Immature natural killer cell (primary cell): ENCODE data around the gene BTK. TPM values are rescaled to one million over a fixed set of nuclear protein-coding genes. Genes with fewer than 3 reads are reported as not detected.

Source experiments
- DNase-seq, 3 donors: peaks; one replicate each; pipeline ENCODE4 v3.0.0; 2022; ENCODE audit warnings: mixed read lengths in 1 of 3
- H3K27ac Mint-ChIP-seq, 6 donors: one replicate each; pipeline ENCODE4 v1.8.0; 2020; ENCODE audit warnings: mixed read lengths in 6 of 6, mild to moderate bottlenecking in 5 of 6, inconsistent platforms in 4 of 6, moderate library complexity in 3 of 6
- H3K27me3 Mint-ChIP-seq, 3 donors: one replicate each; pipeline ENCODE4 v1.8.0; 2020 to 2021; ENCODE audit warnings: low read depth in 3 of 3, mild to moderate bottlenecking in 3 of 3, mixed read lengths in 3 of 3, moderate library complexity in 3 of 3, inconsistent platforms in 1 of 3
- H3K36me3 Mint-ChIP-seq, 3 donors: one replicate each; pipeline ENCODE4 v1.8.0; 2020; ENCODE audit warnings: mixed read lengths in 3 of 3, inconsistent platforms in 2 of 3, mild to moderate bottlenecking in 2 of 3
- H3K4me1 Mint-ChIP-seq, 2 donors: one replicate each; pipeline ENCODE4 v1.8.0; 2020; ENCODE audit warnings: inconsistent platforms in 2 of 2, mild to moderate bottlenecking in 2 of 2, mixed read lengths in 2 of 2, moderate library complexity in 1 of 2
- H3K4me3 Mint-ChIP-seq, 5 donors: one replicate each; pipeline ENCODE4 v1.8.0; 2020; ENCODE audit warnings: mild to moderate bottlenecking in 5 of 5, mixed read lengths in 5 of 5, inconsistent platforms in 3 of 5, moderate library complexity in 3 of 5
- H3K9me3 Mint-ChIP-seq, 6 donors: one replicate each; pipeline ENCODE4 v1.8.0; 2020; ENCODE audit warnings: mild to moderate bottlenecking in 6 of 6, mixed read lengths in 6 of 6, inconsistent platforms in 4 of 6, moderate library complexity in 3 of 6
- polyA plus RNA-seq, 3 donors: library from polyadenylated mRNA; unstranded; fragments of 300-500 nt; fragmentation: Illumina TruSeq; gene quantifications; one replicate each; pipeline ENCODE4 v1.2.3, GENCODE V29; 2021

Gene BTK
- polyA plus RNA-seq, 3 donors from 2014 or later: 0.36 to 3.4 (median 0.91) TPM

DNA sequence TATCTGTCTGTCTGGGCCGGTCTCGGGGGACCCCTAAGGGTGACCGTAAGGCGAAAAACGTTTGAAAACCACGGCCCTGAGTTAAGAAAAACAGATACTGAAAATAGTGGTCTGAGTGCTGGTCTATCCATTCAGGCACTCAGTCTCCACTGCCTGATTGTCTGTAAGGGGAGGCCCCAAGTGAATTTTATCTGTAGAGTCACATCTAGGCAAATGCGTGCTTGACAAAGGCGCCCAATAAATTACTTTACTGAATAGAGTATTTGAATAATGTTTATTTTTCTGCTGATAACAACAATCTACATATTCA, 22.5 kb upstream of the BTK start:
- Mint-ChIP-seq H3K9me3 (no peaks in the 10 kb centered on the region), H3K4me3 (peak overlapping the region; percentile 90 to 97 (median 91)), H3K27ac (peak overlapping the region; percentile 97 to 100 (median 100)), H3K4me1 (peaks cover 22 to 50% of the 10 kb centered on the region in 2 donors), H3K27me3 (peaks cover 3 to 20% (median 10%) of the 10 kb centered on the region in 3 donors), H3K36me3 (no peaks in the 10 kb centered on the region)
- DNase-seq: no peak

DNA sequence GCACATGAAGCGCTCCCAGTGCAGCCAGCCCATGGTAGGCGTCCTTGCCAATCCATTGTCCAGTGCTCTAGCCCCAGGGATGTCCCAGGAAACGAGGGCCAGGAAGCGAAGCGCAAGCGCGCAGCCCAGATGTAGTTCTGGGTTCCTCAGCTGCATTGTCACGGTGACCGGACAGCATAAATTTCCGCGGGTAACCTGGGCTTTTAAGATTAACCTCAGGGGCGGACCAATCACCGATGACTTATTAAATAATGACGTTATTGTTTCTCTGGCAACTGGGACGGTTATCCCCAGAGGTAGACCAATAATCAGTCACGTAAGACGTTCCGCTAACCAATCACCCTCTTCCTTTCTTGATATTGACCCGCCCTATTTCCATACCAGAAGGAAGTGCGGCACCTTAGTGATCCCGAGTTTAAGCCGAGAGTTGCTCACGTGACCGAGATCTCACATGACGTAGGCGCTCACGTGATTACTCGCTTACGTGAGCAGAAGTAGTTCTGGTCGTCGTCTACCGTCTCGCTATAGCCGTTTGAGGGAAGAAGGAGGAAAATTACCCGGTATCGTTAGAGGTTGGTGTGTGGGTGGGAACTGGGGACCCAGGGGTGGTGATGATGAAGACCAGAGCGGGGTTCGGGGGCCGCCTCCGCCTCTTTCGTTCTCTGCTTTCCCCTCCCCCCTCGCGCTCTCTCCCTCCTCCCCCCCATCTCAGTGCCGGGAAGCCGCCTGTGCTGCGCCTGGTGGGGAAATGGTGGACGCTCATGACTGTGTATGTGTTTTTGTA, 21.9 kb upstream of the BTK start, which contains the start of the genes GLA and HNRNPH2:
Gene GLA, minus strand, starts transcription at position 178 of the 784 bp plus-strand sequence. Its CDS starts 22 bp downstream, at position 156.
Gene HNRNPH2, plus strand, starts transcription at position 475 of the 784 bp plus-strand sequence. CDS start 3,767 bp downstream, outside the sequence.
- peak within 1 kb of the TSS; percentile 90 to 97 (median 91) for H3K4me3 Mint-ChIP-seq

DNA sequence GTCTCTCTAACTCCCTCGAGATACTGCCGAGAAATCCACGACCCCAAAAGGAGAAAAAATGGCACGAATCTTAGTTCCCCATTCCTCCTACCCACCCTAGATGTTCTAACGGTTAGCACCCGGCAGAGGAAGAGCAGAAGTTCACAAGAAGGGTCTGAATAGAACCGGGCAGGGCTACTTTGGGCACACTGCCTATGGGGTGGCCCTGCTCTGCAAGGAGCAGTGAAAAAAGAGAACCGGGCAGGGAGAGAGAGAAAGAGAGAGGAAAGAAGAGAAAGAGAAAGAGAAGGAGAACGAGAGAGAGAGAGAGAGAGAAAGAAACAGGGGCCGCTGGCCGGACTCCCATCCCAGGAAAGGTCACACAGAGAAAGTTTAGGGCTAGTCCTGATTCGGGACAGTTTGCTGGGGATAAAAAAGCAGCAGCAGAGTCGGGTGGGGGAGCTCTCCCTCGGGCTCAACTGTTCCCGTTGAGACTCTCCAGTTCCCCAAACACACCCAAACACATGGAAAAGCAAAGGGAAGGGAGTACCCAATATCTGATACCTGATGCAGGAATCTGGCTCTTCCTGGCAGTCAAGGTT, 21.3 kb upstream of the BTK start:
- peaks cover 22 to 44% of the 10 kb centered on the region in 2 donors for H3K4me1 Mint-ChIP-seq
- H3K4me3 Mint-ChIP-seq: peak overlapping the region; percentile 90 to 97 (median 91)
- H3K27me3 Mint-ChIP-seq: peaks cover 5 to 20% (median 10%) of the 10 kb centered on the region in 3 donors
- peaks cover 0 to 1% (median 0%) of the 10 kb centered on the region in 3 donors for H3K36me3 Mint-ChIP-seq
- no peaks in the 10 kb centered on the region for H3K9me3 Mint-ChIP-seq
- DNase-seq: peak in 2 of 3 donors; percentile 5 to 12
- H3K27ac Mint-ChIP-seq: peak overlapping the region; percentile 97 to 100 (median 100)

More for the DNA sequence above, 21.9 kb upstream of the BTK start, which contains the start of the genes GLA and HNRNPH2:
- DNase-seq: peak; percentile 87 to 92 (median 90)
- Mint-ChIP-seq H3K4me1 (peaks cover 22 to 46% of the 10 kb centered on the region in 2 donors), H3K27me3 (peaks cover 3 to 20% (median 10%) of the 10 kb centered on the region in 3 donors), H3K27ac (peak within 1 kb of the TSS; percentile 97 to 100 (median 100)), H3K9me3 (no peaks in the 10 kb centered on the region), H3K36me3 (no peaks in the 10 kb centered on the region)

DNA sequence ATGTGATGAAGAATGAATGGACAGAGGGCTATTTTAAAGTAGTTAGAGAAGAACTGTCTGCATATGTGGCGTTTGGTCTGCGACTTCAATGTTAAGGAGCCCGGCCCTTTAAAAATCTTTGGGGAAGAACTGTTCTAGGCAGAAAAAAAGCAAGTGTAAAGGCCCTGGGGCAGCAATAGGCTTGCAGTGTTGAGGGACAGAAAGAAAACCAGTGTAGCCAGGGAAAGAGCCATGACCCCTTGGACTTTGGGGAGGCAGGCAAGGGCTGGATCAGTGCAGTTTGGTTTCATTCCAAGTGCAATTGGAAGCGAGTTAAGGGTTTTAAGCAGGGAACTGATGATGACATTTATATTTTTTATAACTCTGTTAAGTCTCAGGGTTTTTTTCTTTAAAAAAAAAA, 13.8 kb upstream of the BTK start:
- H3K36me3 Mint-ChIP-seq: peaks cover 0 to 9% (median 0%) of the 10 kb centered on the region in 3 donors
- no peak overlapping the region for H3K27ac Mint-ChIP-seq
- no peaks in the 10 kb centered on the region for H3K9me3 Mint-ChIP-seq
- peaks cover 0 to 5% (median 2%) of the 10 kb centered on the region in 3 donors for H3K27me3 Mint-ChIP-seq
- DNase-seq: no peak
- no peaks in the 10 kb centered on the region for H3K4me1 Mint-ChIP-seq
- no peak overlapping the region for H3K4me3 Mint-ChIP-seq

DNA sequence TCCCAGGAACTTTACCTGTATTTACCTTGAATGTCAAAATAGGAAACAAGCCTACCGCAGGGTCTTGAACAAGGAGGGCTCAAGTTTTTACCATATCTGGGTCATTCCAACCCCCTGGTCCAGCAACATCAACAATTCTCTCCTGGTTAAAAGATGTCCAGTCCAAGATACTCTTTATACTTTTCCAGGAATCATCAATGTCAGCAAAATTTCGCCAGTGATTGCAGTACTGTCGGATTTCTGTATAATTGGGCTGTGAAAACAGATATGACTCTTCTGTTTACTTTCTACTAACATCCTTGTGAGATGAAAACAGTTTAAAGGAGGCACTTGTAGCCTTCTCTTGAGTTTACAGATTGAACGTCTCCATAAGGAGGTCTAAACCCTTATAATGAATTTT, 12.7 kb upstream of the BTK start:
- no peaks in the 10 kb centered on the region for H3K4me1 Mint-ChIP-seq
- H3K36me3 Mint-ChIP-seq: peaks cover 0 to 9% (median 0%) of the 10 kb centered on the region in 3 donors
- no peak for DNase-seq
- H3K9me3 Mint-ChIP-seq: no peaks in the 10 kb centered on the region
- peaks cover 0 to 5% (median 1%) of the 10 kb centered on the region in 3 donors for H3K27me3 Mint-ChIP-seq
- H3K4me3 Mint-ChIP-seq: no peak overlapping the region
- H3K27ac Mint-ChIP-seq: no peak overlapping the region

DNA sequence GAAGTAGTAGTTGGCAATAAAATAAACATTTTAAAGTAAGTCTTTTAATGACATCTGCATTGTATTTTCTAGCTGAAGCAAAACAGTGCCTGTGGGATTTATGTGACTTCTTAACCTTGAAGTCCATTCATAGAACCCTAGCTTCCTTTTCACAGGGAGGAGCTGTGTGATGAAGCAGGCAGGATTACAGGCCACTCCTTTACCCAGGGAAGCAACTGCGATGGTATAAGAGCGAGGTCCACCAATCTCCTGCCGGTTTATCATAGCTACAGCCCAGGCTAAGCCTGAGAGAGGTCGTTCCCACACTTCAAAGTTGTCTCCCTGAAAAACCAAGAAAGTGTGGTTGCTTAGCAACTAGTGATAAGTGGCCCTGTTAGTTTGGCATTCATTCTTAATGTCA, 11.8 kb upstream of the BTK start:
- no peak for DNase-seq
- H3K9me3 Mint-ChIP-seq: no peaks in the 10 kb centered on the region
- H3K4me1 Mint-ChIP-seq: no peaks in the 10 kb centered on the region
- H3K27ac Mint-ChIP-seq: no peak overlapping the region
- H3K36me3 Mint-ChIP-seq: peaks cover 0 to 9% (median 0%) of the 10 kb centered on the region in 3 donors
- H3K27me3 Mint-ChIP-seq: peaks cover 0 to 7% (median 1%) of the 10 kb centered on the region in 3 donors
- no peak overlapping the region for H3K4me3 Mint-ChIP-seq

DNA sequence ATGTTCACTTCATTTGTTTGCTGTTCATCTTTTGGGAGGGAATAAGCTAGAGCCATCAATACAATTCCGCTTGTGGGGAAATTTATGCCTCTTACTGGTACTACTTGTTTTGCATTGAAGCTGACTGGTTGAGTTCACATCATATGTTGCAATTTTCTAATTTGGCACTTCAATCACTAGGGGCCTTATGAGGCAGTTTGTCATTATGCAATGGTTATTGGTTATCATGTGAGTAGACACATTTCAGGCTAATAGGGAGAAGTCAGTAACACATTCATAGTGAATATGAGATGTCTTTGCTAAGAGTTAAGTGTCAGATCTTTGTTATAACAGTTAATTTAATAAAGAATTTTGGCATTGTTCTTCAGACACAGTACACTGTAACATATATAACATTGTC, 9.8 kb upstream of the BTK start:
- Mint-ChIP-seq H3K27ac (peak overlapping the region in 2 of 6 donors; percentile 3 to 5), H3K4me3 (no peak overlapping the region), H3K9me3 (no peaks in the 10 kb centered on the region), H3K4me1 (peaks cover 13 to 19% of the 10 kb centered on the region in 2 donors), H3K27me3 (peaks cover 0 to 2% (median 2%) of the 10 kb centered on the region in 3 donors), H3K36me3 (peaks cover 0 to 4% (median 4%) of the 10 kb centered on the region in 3 donors)
- DNase-seq: no peak

DNA sequence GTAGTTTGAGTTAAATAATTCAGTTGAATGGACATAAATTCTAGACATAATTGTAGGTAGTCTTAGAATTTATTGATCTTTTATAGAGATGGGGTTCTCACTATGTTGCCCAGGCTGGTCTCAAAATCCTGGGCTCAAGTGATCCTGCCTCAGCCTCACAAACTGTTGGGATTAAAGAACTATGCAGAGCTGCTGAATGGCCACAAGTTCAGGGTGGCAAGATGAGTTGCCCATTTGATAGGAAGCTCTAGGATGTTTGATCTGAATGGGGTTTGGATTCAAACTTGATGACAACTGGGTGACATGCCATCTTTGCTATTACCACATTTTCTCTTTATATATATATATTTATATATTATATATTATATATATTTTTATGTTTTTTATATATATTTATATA, 8.4 kb upstream of the BTK start:
- peaks cover 0 to 2% (median 2%) of the 10 kb centered on the region in 3 donors for H3K27me3 Mint-ChIP-seq
- peaks cover 18 to 24% of the 10 kb centered on the region in 2 donors for H3K4me1 Mint-ChIP-seq
- DNase-seq: no peak
- peak overlapping the region in 2 of 6 donors; percentile 40 to 41 for H3K27ac Mint-ChIP-seq
- peaks cover 0 to 4% (median 0%) of the 10 kb centered on the region in 3 donors for H3K36me3 Mint-ChIP-seq
- no peaks in the 10 kb centered on the region for H3K9me3 Mint-ChIP-seq
- no peak overlapping the region for H3K4me3 Mint-ChIP-seq

DNA sequence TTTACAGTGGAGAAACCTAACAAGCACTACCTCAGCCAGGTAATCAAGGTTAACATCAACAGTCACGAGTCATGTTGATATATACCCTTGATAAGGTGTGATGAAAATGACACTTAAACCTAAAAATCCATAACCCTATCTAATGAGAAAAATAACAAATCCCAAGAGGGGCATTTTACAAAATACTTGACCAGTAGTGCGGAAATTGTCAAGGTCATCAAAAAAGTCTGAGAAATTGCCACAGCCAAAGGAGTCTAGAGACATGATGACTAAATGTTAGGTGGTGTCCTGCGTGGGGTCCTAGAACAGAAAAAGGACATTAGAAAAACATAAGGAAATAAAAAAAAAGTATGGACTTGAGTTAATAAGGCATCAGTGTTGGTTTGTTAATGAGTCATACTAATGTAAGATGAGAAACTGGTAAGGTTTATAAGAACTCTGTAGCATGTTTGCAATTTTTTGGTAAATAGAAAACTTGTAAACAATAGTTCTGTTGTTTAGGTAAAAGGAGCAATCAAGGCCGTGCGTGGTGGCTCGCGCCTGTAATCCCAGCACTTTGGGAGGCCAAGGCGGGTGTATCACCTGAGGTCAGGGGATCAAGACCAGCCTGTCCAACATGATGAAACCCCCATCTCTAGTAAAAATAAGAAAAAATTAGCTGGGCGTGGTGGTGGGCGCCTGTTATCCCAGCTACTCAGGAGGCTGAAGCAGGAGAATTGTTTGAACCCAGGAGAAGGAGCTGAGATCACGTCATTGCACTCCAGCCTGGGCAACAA, 7.7 kb upstream of the BTK start:
- Mint-ChIP-seq H3K27ac (peak overlapping the region in 2 of 6 donors; percentile 64), H3K27me3 (peaks cover 0 to 2% (median 2%) of the 10 kb centered on the region in 3 donors), H3K9me3 (no peaks in the 10 kb centered on the region), H3K4me3 (no peak overlapping the region), H3K36me3 (peaks cover 0 to 4% (median 0%) of the 10 kb centered on the region in 3 donors), H3K4me1 (peaks cover 18 to 24% of the 10 kb centered on the region in 2 donors)
- no peak for DNase-seq

DNA sequence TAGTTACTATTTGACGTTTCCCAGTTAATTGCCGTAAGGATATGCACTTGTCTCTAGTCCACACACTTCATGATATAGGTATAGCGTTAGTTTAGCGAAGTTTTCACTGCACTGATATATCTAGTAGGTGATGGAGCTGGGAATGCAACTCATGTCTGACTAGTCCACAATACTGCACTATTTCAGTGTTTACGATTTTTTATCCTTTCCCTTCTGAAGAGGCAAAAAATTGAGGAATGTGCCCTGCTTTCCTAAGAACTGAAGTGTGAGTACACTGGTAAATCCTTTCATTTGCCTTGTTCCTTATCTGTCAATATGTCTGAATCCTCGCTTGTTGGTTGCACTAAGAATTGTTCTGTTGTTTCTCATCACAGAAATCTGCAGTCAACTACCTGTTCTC, 5.8 kb upstream of the BTK start:
- DNase-seq: no peak
- peaks cover 0 to 4% (median 0%) of the 10 kb centered on the region in 3 donors for H3K36me3 Mint-ChIP-seq
- H3K27me3 Mint-ChIP-seq: peaks cover 0 to 4% (median 2%) of the 10 kb centered on the region in 3 donors
- H3K27ac Mint-ChIP-seq: peak overlapping the region; percentile 91 to 97 (median 95)
- peak overlapping the region; percentile 94 to 97 (median 96) for H3K4me3 Mint-ChIP-seq
- no peaks in the 10 kb centered on the region for H3K9me3 Mint-ChIP-seq
- peaks cover 18 to 24% of the 10 kb centered on the region in 2 donors for H3K4me1 Mint-ChIP-seq

DNA sequence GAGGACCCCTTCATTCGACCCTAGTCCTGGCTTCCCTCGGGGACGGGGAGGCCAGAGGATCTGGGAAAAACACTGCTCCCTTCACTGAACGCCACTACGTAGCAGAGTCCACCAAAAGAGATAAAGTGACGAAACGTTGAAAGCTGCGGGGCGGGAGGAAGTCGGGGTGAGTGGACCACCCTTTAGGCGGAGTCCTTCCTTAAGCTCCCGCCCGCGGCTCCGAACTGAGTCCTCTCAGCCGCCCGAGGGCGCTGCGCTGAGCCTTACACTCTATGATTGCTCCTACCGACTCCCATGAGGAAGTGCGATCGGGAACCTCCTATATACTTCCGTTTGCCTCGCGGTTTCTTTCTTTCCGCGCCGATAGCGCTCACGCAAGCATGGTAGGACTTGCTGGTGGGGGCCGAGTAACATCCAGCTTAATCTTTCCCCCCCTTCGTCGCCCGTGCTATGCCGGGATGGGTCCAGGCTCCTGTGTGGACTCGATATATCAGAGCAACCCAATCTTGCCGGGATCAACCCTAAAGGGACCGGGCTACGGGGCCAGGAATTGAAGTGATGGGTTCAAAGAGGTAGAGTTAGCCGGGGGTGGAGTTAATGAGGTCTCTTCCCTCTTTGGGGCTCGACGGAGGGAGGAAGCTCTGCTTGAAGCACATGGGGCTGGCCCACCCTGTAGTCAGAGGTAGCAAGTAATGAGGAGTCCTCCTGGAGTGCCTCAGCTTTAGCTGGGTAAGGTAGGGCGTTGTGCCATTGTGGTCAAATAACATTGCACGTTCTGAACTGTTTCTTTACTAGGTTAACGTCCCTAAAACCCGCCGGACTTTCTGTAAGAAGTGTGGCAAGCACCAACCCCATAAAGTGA, 4.9 kb upstream of the BTK start, which contains the start of gene RPL36A:
Gene RPL36A, plus strand, starts transcription at position 348 of the 862 bp plus-strand sequence. Its CDS starts 33 bp downstream, at position 381.
- H3K27ac Mint-ChIP-seq: peak within 1 kb of the TSS; percentile 91 to 97 (median 95)
- peaks cover 0 to 4% (median 0%) of the 10 kb centered on the region in 3 donors for H3K36me3 Mint-ChIP-seq
- H3K9me3 Mint-ChIP-seq: no peaks in the 10 kb centered on the region
- H3K27me3 Mint-ChIP-seq: peaks cover 0 to 4% (median 2%) of the 10 kb centered on the region in 3 donors
- DNase-seq: peak; percentile 71 to 77 (median 72)
- peaks cover 18 to 24% of the 10 kb centered on the region in 2 donors for H3K4me1 Mint-ChIP-seq
- peak within 1 kb of the TSS; percentile 94 to 97 (median 96) for H3K4me3 Mint-ChIP-seq

DNA sequence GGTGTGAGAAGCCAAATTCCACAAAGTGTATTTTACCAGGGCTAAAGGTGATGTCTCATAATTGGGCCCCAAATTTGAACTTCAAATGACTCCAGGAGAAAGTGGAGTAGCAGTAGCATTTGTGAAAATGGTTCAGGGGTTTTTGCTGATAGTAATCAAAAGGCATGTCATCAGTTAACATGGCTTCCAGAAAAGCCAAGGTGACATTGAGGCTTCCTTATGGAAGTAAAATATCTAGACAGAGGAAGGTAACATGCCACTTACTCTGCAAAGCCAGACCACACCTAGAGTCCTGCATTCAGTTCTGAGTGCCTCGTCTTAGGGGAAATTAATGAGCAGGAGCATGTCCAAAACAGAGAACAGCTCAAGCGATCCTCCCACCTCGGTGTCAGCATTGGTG, 2.6 kb upstream of the BTK start:
- H3K4me1 Mint-ChIP-seq: peaks cover 18 to 24% of the 10 kb centered on the region in 2 donors
- H3K4me3 Mint-ChIP-seq: no peak overlapping the region
- no peaks in the 10 kb centered on the region for H3K9me3 Mint-ChIP-seq
- peaks cover 0 to 4% (median 2%) of the 10 kb centered on the region in 3 donors for H3K27me3 Mint-ChIP-seq
- H3K36me3 Mint-ChIP-seq: peaks cover 0 to 4% (median 0%) of the 10 kb centered on the region in 3 donors
- no peak for DNase-seq
- H3K27ac Mint-ChIP-seq: no peak overlapping the region
